ENCODE measurements around the gene KIAA0586. TPM values are rescaled to one million over a fixed set of nuclear protein-coding genes. Genes with fewer than 3 reads are reported as not detected.

Gene KIAA0586
- polyA plus RNA-seq, 1 experiment: 24.6 TPM

DNA sequence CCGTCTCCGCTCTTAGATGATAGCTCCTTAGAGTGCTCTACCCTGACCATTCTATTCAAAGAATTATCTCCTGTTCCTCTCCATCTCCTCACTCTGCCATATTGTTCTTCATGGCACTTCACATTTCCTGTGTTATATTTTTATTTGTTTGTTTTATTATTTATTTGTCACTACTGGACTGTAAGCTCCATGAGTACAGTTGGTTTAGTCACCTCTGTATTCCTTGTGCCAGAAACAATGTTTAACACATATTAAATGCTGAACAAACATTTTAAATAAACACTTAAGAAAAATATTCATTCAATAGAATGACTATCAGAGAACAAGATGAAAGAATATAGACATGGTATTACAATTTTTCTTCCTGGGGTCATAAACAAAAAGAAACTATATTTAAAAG is 35.6 kb downstream of the KIAA0586 start:
- Histone ChIP-seq H3K9me3 (ENCODE audit: control insufficient read depth, insufficient read depth, low read length) (no peaks in the 10 kb centered on the region), H3K27me3 (ENCODE audit: control insufficient read depth, insufficient read depth, low read length) (no peaks in the 10 kb centered on the region), H3K27ac (ENCODE audit: low read depth, low read length) (no peak overlapping the region), H3K4me3 (ENCODE audit: low read depth, low read length) (no peak overlapping the region)
- ChIA-PET CTCF (interaction anchor here (0.6 to 1.4 kb wide), 3 partner anchors 17 to 592 kb away, joined by 3 to 7 read pairs (median 5); no protein-coding TSS in a partner anchor), POLR2A (no interaction called here)
- DNase-seq (ENCODE audit: low read depth, low spot score): no peak
- TF ChIP-seq, protein P1, sequence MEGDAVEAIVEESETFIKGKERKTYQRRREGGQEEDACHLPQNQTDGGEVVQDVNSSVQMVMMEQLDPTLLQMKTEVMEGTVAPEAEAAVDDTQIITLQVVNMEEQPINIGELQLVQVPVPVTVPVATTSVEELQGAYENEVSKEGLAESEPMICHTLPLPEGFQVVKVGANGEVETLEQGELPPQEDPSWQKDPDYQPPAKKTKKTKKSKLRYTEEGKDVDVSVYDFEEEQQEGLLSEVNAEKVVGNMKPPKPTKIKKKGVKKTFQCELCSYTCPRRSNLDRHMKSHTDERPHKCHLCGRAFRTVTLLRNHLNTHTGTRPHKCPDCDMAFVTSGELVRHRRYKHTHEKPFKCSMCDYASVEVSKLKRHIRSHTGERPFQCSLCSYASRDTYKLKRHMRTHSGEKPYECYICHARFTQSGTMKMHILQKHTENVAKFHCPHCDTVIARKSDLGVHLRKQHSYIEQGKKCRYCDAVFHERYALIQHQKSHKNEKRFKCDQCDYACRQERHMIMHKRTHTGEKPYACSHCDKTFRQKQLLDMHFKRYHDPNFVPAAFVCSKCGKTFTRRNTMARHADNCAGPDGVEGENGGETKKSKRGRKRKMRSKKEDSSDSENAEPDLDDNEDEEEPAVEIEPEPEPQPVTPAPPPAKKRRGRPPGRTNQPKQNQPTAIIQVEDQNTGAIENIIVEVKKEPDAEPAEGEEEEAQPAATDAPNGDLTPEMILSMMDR (IDR thresholded peaks at IDR 0.05; ENCODE audit: low read depth, low read length): no peak

DNA sequence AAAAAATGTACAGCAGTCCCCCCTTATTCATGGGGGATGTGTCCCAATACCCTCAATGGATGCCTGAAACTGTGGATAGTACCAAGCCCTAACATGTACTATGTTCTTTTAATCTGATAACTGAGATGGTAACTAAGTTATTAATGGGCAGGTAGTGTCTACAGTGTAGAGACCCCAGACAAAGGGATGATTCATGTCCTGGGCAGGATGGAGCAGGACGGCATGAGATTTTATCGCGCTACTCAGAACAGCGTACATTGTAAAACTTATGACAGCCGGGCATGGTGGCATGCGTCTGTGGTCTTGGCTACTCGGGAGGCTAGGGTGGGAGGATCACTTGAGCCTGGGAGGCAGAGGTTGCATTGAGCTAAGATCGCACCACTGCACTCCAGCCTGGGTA is 37.1 kb downstream of the KIAA0586 start:
- TF ChIP-seq, protein P1 (IDR thresholded peaks at IDR 0.05; ENCODE audit: low read depth, low read length): no peak
- CTCF ChIA-PET: no interaction called here
- H3K9me3 ChIP-seq (ENCODE audit: control insufficient read depth, insufficient read depth, low read length): no peaks in the 10 kb centered on the region
- H3K27ac ChIP-seq (ENCODE audit: low read depth, low read length): no peak overlapping the region
- H3K4me3 ChIP-seq (ENCODE audit: low read depth, low read length): no peak overlapping the region
- DNase-seq (ENCODE audit: low read depth, low spot score): no peak
- POLR2A ChIA-PET: no interaction called here
- H3K27me3 ChIP-seq (ENCODE audit: control insufficient read depth, insufficient read depth, low read length): no peaks in the 10 kb centered on the region

DNA sequence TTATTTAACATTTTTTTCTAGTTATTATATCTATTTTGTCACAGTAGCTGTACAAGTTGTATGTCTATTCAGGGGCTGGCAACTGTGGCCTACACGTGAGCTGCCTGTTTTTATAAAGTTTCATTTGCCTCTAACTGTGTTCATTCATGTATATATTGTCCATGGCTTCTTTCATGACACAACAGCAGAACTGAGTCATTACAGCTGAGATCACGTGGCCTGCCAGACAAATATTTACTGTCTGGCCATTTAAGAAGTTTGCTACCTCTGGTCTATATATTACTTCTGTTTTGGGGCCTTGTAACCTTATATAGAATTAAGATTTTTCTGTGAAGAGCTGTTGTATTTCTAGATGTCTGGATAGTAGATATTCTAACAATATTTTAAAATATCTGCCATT is 37.9 kb downstream of the KIAA0586 start:
- Histone ChIP-seq H3K4me3 (ENCODE audit: low read depth, low read length) (no peak overlapping the region), H3K27ac (ENCODE audit: low read depth, low read length) (no peak overlapping the region), H3K27me3 (ENCODE audit: control insufficient read depth, insufficient read depth, low read length) (no peaks in the 10 kb centered on the region), H3K9me3 (ENCODE audit: control insufficient read depth, insufficient read depth, low read length) (no peaks in the 10 kb centered on the region)
- peak; percentile 1 for DNase-seq (ENCODE audit: low read depth, low spot score)
- TF ChIP-seq, protein P1 (IDR thresholded peaks at IDR 0.05; ENCODE audit: low read depth, low read length): no peak
- ChIA-PET CTCF (interaction anchor here (0.6 to 0.9 kb wide), 2 partner anchors 36 to 590 kb away, joined by 3 read pairs; no protein-coding TSS in a partner anchor), POLR2A (no interaction called here)

DNA sequence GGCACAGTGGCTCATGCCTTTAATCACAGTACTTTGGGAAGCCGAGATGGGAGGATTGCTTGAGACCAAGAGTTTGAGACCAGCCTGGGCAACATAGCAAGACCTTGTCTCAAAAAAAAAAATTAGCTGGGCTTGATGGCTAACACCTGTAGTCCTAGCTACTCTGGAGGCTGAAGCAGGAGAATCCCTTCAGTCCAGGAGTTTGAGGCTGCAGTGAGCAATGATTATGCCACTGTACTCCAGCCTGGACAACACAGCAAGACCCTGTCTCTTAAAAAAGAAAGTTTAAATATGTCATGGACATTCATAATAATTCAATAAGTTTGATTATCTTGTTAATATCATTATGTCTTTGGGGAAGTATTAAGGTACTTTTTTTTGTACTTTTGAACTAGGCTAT is 38.9 kb downstream of the KIAA0586 start:
- no peak for DNase-seq (ENCODE audit: low read depth, low spot score)
- Histone ChIP-seq H3K27ac (ENCODE audit: low read depth, low read length) (no peak overlapping the region), H3K9me3 (ENCODE audit: control insufficient read depth, insufficient read depth, low read length) (no peaks in the 10 kb centered on the region), H3K27me3 (ENCODE audit: control insufficient read depth, insufficient read depth, low read length) (no peaks in the 10 kb centered on the region), H3K4me3 (ENCODE audit: low read depth, low read length) (no peak overlapping the region)
- TF ChIP-seq, protein P1 (IDR thresholded peaks at IDR 0.05; ENCODE audit: low read depth, low read length): no peak
- ChIA-PET CTCF (interaction anchor here (1.1 kb wide), 1 partner anchor 35 kb away, joined by 3 read pairs; no protein-coding TSS in a partner anchor), POLR2A (no interaction called here)

DNA sequence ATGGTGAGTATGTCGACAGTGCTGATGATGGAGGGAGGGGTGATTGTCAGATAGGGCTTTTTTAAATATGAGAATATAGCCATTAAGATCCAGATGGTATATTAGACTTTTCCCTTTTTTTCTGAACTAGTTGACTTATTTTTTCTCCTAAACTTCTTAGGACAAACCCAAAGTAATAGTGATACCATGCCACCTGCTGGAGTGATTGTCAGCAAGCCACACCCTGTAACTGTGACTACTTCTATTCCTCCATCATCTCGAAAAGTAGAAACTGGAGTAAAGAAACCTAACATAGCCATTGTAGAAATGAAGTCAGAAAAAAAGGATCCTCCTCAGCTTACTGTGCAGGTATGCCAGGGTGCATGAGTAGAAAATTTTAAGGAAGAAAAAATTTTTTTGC is 40.1 kb downstream of the KIAA0586 start:
- ChIA-PET POLR2A (no interaction called here), CTCF (no interaction called here)
- Histone ChIP-seq H3K9me3 (ENCODE audit: control insufficient read depth, insufficient read depth, low read length) (no peaks in the 10 kb centered on the region), H3K27ac (ENCODE audit: low read depth, low read length) (no peak overlapping the region), H3K4me3 (ENCODE audit: low read depth, low read length) (no peak overlapping the region), H3K27me3 (ENCODE audit: control insufficient read depth, insufficient read depth, low read length) (no peaks in the 10 kb centered on the region)
- TF ChIP-seq, protein P1 (IDR thresholded peaks at IDR 0.05; ENCODE audit: low read depth, low read length): no peak
- DNase-seq (ENCODE audit: low read depth, low spot score): no peak

Data from AG04450 (cell line).